CD4-positive, alpha-beta T cell treated with Interleukin-15 for 4 hours (primary cell): ENCODE results near the gene TBCK.

Source experiments
- DNase-seq: peaks from one replicate; pipeline ENCODE4 v3.0.0-alpha.2; 2020; ENCODE audit warnings: low spot score

TBCK gene

DNA sequence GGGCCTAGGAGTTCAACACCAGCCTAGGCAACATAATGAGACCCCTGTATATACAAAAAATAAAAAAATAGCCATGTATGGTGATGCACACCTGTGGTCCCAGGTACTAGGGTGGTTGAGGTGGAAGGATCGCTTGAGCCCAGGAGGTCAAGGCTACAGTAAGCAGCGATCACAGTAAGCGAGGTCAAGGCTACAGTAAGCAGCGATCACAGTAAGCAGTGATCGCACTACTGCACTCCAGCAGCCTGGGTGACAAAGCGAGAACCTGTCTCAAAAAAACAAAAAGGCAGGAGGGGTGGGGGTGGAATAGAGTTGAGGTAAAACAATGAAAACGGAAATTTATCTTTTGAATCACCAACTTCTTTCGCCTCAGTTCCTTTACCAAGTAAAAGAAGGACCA, 29.4 kb downstream of the TBCK start:
- no peak for DNase-seq

DNA sequence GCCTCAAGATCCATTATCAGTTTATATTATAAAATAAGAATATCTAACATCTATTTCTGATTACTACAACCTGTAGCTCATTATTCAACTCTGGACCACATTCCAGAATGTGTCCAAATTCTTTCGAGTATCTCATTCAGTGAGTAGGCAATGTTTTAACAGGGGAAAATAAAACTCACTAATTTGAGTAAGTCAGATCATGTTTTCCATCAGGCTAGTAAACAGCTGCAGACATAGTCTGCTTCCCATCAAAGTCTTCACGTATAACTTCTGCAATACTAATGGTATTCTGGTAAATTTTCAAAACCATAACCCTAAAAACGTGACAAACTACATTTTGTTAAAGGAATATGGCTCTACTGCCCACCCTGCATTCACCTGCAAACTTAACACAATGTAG, 31.8 kb downstream of the TBCK start:
- no peak for DNase-seq

DNA sequence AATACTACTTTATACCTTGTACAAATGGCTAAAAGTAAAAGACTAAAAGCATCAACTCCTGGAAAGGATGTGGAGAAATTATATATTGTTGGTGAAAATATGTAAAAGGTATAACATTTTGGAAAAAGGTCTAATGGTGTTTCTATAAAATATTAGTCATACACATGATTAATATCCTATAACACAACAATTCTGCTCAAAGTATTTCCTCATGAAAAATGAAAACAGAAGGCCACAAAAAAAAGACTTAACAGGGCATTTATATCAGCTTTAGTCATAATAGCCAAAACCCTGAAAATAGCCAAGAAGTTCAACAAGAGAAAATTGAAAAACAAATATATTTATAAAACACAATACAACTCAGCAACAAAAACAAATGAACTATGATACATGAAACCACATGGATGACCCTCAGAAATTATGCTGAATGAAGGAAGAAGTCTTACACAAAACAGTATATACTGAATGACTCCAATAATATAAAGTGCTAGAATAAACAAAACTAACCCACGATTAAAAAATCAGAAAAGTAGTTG, 38.8 kb downstream of the TBCK start:
- no peak for DNase-seq

DNA sequence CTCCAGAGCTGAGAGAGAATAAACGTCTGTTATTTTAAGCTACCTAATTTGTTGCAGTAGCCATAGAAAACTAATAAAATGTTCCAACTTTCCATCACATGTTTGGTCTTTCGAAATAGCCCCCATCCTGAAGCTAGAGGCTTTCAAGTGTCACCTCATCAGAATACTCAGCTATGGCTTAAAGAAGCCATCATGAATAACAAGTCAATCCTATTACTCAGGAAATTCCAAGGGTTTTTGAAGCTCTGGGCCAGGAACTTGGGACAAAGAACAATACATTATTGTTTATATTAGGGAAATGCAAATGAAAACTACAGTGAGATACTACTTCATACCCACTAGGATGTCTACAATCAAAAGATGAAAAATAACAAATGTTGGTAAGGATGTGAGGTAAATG, 42.2 kb downstream of the TBCK start:
- no peak for DNase-seq

DNA sequence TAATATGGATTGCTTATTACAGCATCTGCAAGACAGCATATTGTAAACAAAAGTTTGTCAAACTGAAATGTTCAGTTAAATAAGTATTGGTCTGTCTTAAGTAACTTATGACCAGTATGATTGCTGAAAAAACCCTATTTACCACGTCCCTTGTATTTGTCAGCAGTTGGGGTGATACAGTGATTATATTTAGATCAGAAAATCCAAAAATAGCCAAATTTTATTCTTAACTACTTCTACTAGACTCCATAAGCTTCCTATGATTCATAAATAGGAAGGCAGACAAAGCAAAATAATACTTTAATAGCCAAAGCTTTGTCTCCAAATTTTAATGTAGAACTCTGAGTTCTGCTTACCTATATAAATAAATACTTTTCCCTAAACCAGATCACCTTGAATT, 45.3 kb downstream of the TBCK start:
- DNase-seq: no peak

DNA sequence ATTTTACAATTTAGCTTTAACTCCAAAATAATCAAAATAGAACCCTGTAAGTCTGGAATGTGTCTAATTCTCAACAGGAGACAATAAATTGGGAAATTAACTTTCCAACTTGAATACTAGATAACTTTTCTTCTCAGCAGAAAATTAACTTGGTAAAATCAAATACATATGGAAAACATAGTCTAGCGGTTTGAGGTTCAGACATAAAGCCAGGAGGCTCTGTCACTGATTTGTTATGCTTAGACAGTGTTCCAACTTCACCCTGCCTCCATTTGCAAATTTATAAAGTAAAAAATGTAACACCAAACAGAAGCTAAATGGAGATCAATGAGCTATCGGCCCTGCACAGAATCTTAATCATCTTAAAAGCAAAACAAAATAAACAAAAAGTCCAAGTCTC, 46.3 kb downstream of the TBCK start:
- no peak for DNase-seq

DNA sequence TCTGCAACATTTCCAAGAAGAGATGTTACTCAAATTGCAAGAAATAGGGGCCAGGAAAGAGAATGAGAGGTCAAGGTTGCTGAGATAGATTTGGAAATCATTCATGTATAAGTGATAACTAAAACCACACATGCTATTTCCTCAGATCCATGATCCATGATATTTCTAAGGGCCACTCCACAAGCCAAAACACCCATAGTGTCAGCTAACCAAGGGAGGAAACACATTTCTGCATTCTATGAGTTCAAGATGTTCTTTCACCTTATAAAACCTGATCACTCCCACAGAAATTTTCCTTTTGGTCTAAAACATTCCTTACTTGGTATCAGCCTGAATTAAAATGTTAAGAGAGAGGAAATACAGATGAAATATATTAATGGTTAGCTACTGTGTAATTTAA, 47.2 kb downstream of the TBCK start:
- no peak for DNase-seq

DNA sequence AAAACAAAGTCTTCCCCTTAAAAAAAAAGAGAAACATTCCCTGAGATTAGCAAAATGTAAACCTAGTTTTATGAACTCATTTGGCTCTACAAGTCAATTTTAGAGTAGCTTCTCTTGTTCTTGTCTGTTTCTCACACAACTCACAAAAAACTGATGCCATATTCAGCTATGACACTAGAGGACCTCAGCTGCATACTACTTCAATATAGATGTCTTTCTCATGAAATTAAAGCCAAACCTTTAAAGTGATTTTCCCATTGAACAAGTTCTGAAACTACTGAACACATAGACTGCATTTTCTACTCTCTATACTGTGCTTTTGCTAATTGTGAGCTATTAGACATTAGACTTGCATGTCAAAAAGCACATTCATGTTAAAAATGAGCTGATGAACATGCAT, 49.8 kb downstream of the TBCK start:
- no peak for DNase-seq

DNA sequence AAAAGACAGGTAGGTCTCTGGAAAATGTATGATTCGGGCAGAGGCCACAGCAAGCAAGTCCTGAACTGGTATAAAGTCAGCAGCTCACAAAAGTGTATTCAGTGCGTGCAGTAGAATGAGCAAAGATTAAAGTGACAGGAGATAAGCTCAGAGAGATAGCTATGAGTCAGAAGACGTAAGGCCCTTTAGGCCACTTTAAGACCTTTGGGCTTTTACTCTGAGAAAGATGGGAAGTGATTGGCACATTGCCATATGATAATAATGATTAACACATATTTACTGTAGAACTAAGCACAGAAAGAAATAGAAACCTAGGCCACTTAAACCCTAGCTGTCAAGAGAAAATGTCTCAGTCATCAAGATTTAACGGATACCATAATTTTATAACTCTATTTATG, 51.7 kb downstream of the TBCK start:
- DNase-seq: no peak

DNA sequence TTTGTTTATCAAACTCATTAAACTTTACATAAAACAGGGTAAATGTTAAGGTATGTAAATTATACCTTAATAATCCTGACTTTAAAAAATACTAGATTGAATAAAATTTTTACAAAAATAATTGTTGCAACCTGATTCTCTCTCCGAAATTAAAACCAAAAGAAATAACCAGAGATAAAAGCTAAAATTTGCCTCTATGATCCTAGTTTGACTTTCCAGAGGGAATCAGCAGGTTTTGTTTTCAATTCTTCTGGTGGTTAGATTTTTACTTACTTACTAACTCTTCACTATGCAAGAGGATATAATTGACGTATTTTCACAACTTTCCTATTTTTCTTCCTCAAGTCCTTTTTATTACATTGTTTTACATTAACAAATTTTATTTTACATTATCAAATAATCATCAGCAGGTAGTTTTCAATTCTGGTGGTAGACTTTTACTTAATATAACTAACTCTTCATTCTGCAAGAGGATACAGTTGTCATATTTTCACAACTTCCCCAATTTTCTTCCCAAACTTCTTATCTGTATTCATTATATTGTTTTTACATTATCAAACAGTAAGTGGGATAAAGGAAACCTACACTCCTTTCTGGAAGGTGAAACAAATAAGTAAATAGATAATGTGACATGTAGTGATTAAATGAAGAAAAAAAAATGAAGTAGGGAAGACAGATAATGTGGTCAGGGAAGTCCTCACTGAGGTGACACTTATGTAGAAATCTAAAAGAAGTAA, 52.2 kb downstream of the TBCK start:
- DNase-seq: no peak

DNA sequence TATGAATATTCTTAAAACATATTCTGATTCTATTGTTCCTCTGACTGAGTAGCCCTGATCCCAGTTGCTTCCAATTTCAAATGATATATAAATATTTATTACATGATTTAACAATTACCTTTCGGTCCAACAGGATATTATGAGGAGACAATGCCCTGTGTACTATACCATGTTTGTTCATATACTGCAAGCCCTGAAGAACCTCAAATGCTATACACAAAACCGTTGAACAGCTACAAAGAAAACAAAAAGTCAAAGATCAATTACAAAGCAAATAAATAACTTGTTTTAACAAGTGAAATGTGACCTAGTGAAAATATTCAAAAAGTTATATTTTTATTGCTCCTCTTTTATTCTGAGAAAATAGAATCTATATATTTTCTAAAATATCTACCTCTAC, 54.0 kb downstream of the TBCK start:
- DNase-seq: no peak

DNA sequence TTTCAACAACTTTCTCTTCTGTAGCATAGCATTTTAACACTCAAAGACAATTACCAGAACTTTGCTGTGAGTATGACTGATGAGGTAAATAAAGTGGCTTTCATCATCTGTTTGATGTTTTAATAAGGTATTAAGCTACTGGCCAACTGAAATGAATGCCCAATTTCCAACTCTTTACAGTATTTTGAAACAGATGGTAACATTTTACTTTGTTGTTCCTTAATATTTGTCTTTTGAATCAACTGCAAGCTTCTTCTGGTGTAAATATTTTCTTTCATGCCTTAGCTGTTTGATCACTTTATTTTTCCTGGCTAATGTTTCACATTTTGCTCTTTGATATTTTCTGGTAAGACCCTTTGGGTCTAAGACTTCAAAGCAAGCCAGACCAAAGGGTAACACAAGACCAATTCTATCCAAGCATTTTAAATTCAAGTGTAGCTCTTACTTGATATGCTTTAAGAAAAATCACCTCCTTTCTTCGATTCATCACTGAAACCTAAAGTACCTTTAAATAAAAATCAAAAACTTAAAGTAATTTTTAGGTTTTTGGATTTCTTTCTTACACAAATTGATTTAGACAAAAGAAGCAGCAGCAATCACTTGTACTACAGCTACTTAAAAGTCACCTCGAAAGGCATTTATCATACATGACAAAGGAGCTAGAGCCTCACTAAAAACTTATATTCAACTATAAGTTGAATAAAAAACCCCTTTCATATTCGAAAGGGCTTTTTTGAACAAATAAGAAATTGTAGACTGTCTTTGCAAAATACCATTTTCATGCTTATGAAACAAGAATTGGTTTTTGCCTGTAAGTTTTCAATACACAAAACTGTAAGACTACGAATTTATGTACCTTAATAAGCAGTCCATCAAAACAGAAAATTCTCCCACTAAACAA, 57.6 kb downstream of the TBCK start:
- no peak for DNase-seq

DNA sequence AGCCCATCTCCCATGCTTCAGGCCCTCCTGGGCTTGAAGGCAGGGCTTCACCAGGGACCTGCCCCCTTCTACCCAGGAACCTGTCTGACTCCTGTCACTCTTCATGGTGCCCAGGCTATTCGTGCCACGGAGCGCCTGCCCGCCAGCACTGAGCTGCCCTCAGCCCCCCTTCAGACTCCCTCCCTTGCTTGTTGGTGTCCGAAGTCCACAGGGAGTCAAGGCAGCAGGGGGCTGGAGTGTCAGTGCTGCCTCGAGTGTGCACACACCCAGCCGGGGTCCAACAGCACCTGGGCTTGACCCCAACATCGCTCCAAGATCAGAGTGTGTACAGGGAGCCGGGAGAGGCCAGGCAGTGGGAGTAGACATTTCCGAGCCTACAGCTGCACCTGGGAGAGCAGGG, 59.8 kb downstream of the TBCK start:
- DNase-seq: no peak

DNA sequence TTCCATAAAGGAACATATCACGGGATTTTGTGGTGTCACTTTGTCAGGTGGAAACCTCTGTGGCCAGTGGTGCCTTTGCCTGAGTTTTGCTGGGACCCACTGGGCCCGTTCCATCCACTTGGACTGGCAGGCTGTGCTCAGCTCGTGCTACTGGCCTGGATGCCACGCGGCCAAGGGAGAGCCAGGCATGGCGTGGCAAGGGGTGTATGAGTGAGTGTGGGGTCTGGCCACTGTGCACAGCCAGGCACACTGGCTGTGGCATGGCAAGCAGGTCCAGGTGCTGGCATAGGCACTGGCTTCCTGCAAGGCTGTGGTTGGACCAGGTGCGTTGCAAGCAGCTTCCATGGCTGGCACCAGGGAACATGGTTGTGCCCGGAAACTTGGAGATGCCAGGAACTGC, 60.8 kb downstream of the TBCK start:
- no peak for DNase-seq

DNA sequence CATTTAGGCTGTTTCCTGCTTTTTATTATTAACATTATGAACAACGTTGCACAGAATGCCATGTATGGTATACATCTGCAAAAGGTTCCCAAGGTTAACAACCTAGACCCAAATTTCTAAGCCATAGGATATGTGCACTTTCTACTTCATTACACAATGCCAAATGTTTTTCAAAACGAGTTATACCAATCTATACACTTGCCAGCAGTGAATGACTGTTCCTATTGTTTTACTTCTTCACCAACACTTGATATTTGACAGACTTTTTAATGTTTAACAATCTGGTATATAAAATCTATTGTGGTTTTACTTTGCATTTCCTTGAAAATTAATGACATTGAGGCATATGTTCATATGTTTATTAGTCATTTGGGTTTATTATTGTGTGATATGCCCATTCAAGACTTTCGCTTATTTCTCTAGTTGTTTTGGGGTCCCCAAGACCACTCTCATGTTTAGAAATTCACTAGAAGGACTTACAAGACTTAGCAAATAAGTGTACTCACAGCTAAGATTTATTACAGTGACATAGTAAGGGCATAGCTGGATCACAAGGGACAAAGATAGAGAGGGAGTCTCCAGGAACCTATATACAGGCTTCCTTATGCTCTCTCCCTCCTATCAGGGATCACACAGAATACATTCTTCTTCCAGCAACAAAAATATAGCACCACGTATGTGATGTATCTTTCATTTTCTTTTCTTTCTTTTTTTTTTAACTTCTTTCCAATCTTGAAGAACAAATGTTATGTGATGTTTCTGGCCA, 62.5 kb downstream of the TBCK start:
- no peak for DNase-seq

DNA sequence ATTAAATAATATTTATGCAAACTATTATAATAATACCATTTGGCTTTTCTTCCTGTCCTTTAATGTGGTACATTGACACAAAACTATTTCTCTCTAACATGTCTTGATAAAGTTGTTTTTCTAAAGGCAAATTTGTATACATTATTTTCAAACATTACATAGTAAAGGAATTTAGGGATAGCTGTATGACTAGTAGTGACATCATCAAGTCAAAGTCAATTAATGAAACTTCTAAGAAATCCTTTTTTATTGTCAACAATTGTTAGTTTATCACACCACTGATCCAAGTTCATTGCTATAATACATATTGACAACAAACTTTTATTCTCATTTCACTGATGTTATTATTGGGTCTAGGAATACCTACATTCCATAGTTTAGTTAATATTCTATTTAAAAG, 68.4 kb downstream of the TBCK start:
- DNase-seq: no peak

DNA sequence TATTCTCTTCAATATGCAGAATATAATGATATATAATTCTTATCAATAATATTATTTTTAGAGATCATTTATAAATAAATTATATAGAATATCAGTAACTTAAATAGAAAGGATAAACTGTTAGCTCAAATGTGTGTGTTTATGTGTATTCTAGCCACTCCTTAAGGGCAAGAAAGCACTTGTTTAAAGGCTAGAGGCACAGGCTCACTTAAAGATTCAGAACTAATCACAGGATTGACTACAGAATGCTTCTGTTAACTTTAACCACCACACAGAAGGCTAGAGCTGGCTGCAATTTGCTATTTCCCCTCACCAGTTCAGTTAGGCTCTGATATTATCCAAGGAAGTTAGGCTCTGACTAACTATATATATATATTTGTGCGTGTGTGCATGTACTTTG, 69.6 kb downstream of the TBCK start:
- no peak for DNase-seq

DNA sequence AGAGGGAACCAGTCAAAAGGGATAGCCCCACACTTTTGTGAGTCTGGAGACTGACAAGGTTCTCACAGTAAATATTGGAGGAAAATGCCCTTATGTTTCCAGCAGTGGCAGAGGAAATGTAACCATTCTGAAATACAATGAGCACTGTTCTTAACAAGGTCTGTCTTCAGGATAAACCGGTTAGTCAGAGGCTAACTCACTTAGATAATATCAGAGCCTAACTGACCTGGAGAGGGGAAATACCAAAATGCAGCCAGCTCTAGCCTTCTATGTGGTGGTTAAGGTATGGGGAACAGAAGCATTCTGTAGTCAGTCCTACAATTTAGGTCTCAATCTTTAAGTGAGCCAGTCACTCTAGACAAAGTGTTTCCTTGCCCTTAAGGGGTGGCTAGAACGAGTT, 70.8 kb downstream of the TBCK start:
- no peak for DNase-seq

DNA sequence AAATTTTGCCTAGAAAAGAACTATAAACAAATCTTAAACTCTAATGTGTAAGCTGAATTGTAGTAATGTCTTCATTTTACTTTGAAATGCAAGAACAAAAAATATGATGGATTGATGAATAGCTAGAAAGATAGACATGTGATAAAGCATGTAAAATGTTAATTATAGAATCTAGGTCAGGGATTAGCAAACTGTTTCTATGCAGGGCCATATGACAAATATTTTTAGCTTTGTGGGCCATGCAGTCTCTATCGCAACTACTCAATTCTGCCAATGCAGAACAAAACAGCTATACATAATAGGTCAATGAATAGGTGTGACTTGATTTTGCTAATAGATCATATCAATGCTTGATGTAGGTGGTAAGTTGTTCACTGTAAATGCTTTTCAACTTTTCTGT, 75.3 kb downstream of the TBCK start:
- no peak for DNase-seq

DNA sequence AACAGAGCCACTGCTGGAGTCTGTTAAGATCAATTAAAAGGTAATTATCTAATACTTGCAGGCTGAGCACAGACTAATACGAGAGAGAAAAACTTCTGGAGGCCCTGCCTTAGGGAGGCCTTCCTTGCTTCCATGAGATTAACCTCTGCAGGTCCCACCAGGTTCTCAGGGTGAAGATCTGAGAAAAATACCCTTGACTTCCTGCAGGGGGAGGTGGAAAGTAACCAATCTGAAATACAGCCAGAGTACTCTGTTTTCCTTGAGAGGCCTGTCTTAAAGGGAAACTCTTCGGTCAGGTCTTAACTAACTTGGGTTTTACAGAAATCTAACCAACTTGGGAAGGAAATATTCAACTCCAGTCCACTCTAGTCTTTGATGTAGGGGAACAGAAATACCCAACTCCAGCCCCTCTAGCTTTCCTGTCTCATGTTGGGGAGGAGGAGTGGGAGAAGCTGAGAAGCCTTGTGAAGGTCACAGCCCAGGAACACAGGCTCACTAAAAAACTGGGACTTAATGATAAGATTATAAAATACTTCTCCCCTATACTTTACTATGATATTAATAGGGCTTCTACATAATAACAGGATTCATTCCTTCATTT, 77.1 kb downstream of the TBCK start:
- DNase-seq: peak; percentile 3

DNA sequence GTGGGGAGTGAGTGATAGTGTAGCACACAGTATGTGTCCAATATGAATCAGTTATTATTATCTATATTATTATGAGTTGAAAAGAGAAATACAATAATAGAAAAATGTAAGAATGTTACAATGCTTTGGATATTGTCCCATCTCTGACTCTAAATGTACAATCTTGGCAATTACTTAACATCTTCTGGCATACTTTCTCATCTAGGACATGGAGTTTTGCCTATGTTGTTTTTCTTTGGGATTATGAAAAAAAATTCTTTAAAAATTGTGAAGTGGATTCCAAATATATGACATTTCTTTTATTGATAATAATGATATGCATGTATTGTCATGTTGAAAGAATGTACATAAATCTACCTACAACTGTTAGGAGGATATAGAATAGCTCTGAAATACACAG, 84.1 kb downstream of the TBCK start:
- no peak for DNase-seq

DNA sequence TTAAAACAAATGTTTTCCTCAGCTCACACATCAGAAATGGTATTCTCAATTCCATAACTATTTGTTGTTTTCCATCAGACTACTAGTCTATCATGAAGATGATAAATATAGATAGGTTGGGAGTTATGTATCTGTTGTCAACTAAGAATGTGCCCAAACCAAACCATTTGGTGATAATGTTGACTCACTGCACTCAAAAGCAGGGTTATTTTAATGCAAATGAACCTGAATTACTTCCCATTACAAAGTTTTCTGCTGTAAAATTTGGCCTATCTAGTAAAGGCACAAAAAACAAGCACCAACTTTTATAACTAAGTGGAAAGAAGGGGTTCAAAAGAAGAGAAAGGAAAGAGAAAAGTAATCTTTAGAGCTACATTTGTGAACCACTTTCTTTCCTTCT, 93.5 kb downstream of the TBCK start:
- no peak for DNase-seq
